ENCODE data around the gene SLITRK6.

DNA sequence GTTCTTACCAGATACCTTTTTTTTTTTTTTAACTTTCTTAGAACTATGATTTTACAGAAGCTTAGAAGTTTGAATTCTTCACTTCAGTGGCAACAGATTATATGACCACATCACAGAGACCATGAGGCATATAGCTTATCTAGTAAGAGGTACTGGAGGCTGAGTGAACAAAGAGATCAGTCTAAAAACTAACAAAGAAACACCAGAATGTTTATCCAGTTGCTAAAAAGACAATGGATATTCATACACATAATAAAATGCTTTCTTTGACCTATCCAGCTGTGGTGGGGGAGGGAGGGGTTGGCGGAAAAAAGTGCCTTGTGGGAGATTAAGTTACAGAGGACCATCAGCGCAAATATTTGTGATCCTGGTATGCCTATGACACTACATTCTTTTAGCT is 34.7 kb upstream of the SLITRK6 start:
- TF ChIP-seq, protein P1, sequence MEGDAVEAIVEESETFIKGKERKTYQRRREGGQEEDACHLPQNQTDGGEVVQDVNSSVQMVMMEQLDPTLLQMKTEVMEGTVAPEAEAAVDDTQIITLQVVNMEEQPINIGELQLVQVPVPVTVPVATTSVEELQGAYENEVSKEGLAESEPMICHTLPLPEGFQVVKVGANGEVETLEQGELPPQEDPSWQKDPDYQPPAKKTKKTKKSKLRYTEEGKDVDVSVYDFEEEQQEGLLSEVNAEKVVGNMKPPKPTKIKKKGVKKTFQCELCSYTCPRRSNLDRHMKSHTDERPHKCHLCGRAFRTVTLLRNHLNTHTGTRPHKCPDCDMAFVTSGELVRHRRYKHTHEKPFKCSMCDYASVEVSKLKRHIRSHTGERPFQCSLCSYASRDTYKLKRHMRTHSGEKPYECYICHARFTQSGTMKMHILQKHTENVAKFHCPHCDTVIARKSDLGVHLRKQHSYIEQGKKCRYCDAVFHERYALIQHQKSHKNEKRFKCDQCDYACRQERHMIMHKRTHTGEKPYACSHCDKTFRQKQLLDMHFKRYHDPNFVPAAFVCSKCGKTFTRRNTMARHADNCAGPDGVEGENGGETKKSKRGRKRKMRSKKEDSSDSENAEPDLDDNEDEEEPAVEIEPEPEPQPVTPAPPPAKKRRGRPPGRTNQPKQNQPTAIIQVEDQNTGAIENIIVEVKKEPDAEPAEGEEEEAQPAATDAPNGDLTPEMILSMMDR (IDR thresholded peaks at IDR 0.05; ENCODE audit: low read depth, low read length, poor library complexity, severe bottlenecking): no peak
- TF ChIP-seq EZH2phosphoT487 (IDR thresholded peaks at IDR 0.05; ENCODE audit: borderline replicate concordance, low read length): no peak

Data from DOHH2 (cell line).